ENCODE results near the gene NLRC4.
"Not testable (repeated sequence)": the region's sequence is repeated elsewhere in the genome, so short reads cannot be mapped to it uniquely, and the experiment has no call there.

Gene NLRC4

GRCh38 chr2:32228181-32228580, 36.5 kb downstream of the NLRC4 start:
- no peak overlapping the region for H3K4me3 ChIP-seq (replicated peaks; ENCODE audit: low read depth, low read length)
- no peak for TF ChIP-seq CTCF (IDR thresholded peaks at IDR 0.05; ENCODE audit: low read length, missing control alignments)
- DNase-seq (ENCODE audit: low read depth) = no peak

GRCh38 chr2:32227492-32227891, 37.2 kb downstream of the NLRC4 start:
- no peak for TF ChIP-seq CTCF (IDR thresholded peaks at IDR 0.05; ENCODE audit: low read length, missing control alignments)
- no peak for DNase-seq (ENCODE audit: low read depth)
- H3K4me3 ChIP-seq (replicated peaks; ENCODE audit: low read depth, low read length) = no peak overlapping the region

GRCh38 chr2:32222966-32223365, 41.7 kb downstream of the NLRC4 start:
- TF ChIP-seq CTCF (IDR thresholded peaks at IDR 0.05; ENCODE audit: low read length, missing control alignments) = no peak
- no peak for DNase-seq (ENCODE audit: low read depth)
- H3K4me3 ChIP-seq (replicated peaks; ENCODE audit: low read depth, low read length) = no peak overlapping the region

GRCh38 chr2:32220445-32220844, 44.2 kb downstream of the NLRC4 start:
- no peak overlapping the region for H3K4me3 ChIP-seq (replicated peaks; ENCODE audit: low read depth, low read length)
- TF ChIP-seq CTCF (IDR thresholded peaks at IDR 0.05; ENCODE audit: low read length, missing control alignments) = no peak
- DNase-seq (ENCODE audit: low read depth) = no peak

GRCh38 chr2:32212295-32212694, 52.4 kb downstream of the NLRC4 start:
- TF ChIP-seq CTCF (IDR thresholded peaks at IDR 0.05; ENCODE audit: low read length, missing control alignments) = no peak
- H3K4me3 ChIP-seq (replicated peaks; ENCODE audit: low read depth, low read length) = no peak overlapping the region
- peak; percentile 17 for DNase-seq (ENCODE audit: low read depth)

- no peak for DNase-seq (ENCODE audit: low read depth)
- no peak for TF ChIP-seq CTCF (IDR thresholded peaks at IDR 0.05; ENCODE audit: low read length, missing control alignments)
- no peak overlapping the region for H3K4me3 ChIP-seq (replicated peaks; ENCODE audit: low read depth, low read length)
Measured at GRCh38 chr2:32210767-32211408, 53.8 kb downstream of the NLRC4 start.

GRCh38 chr2:32203428-32203827, 61.3 kb downstream of the NLRC4 start:
- H3K4me3 ChIP-seq (replicated peaks; ENCODE audit: low read depth, low read length); DNase-seq (ENCODE audit: low read depth): not testable (repeated sequence)
